ENCODE measurements around the gene AGRP.

DNA sequence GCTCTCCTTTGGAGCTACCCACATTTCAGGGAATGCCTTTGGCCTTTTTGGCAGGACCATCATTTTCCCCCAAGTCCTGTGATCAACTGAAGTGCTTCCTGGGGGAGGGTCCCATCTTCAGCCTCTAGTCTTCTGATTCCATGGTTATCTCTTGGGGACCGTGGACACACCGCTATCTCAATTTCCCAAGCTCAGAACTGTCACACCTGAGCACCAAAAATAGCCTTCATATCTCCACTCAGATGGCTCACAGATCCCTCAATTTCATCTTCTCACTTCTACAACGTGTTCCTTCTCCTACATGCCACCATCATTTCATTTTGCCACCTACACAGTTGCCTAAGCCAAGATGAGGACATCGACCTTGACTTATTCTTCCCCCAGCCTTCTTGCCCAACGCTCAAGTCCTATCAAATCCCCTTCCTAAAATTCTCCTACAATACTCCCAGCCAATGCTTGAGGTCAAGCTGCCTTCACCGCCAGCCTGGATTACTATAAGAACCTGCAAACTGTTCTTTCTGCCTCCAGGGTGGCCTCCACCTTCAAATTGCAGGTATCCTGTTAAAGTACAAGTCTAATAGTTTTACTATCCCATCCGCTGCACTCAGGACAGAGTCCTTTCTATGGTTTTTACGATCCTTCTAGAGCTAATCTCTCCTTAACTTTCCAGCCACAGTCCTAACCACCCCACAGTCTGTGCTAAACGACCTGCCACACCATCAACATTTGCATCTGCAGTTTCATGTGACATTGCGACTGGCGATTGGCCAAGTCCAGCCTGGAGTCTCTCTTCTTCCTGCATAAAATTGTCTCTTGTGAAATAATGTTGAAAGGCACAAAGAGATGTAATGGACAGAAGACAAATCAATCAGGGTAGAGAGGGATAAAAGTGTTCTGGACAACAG, 8.5 kb downstream of the AGRP start:
- TF ChIP-seq, protein P1, sequence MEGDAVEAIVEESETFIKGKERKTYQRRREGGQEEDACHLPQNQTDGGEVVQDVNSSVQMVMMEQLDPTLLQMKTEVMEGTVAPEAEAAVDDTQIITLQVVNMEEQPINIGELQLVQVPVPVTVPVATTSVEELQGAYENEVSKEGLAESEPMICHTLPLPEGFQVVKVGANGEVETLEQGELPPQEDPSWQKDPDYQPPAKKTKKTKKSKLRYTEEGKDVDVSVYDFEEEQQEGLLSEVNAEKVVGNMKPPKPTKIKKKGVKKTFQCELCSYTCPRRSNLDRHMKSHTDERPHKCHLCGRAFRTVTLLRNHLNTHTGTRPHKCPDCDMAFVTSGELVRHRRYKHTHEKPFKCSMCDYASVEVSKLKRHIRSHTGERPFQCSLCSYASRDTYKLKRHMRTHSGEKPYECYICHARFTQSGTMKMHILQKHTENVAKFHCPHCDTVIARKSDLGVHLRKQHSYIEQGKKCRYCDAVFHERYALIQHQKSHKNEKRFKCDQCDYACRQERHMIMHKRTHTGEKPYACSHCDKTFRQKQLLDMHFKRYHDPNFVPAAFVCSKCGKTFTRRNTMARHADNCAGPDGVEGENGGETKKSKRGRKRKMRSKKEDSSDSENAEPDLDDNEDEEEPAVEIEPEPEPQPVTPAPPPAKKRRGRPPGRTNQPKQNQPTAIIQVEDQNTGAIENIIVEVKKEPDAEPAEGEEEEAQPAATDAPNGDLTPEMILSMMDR (IDR thresholded peaks at IDR 0.05), result no peak
- no peak for TF ChIP-seq POLR2A (IDR thresholded peaks at IDR 0.05)
- TF ChIP-seq POLR2AphosphoS5 (IDR thresholded peaks at IDR 0.05), result no peak

Data from transverse colon (tissue), 4 donors.